Upper lobe of left lung (tissue), 6 donors: ENCODE measurements around the gene IRF1. TPM values are rescaled to one million over a fixed set of nuclear protein-coding genes. Genes with fewer than 3 reads are reported as not detected.
A peak's percentile ranks its signal among the peaks of the same experiment; 100 is the strongest.

ENCODE experiments used
- ATAC-seq, 2 donors: fragments of 200-7000 bp; cut with Tn5 transposase; one replicate each; pipeline ENCODE4 v1.9.1; 2022; ENCODE audit warnings: mild to moderate bottlenecking in 2 of 2, moderate library complexity in 2 of 2; ENCODE audit not compliant: low FRiP score in 2 of 2
- DNase-seq, 2 donors: peaks; one replicate each; pipeline ENCODE4 v3.0.0-alpha.2; 2019 to 2020
- H3K27ac ChIP-seq, 4 donors: fragments of 200-600 bp; sonication (generic); one replicate each; pipeline ENCODE4 v1.5.1; 2016 to 2019
- H3K27me3 ChIP-seq, 4 donors: fragments of 200-600 bp; sonication (generic); one replicate each; pipeline ENCODE4 v1.5.1; 2017 to 2019
- H3K36me3 ChIP-seq, 4 donors: fragments of 200-600 bp; sonication (generic); one replicate each; pipeline ENCODE4 v1.5.1; 2016 to 2019
- H3K4me1 ChIP-seq, 4 donors: fragments of 200-600 bp; sonication (generic); one replicate each; pipeline ENCODE4 v1.5.1; 2018 to 2019
- H3K4me3 ChIP-seq, 4 donors: fragments of 200-600 bp; sonication (generic); one replicate each; pipeline ENCODE4 v1.5.1; 2017 to 2019; ENCODE audit warnings: mild to moderate bottlenecking in 2 of 4, moderate library complexity in 1 of 4
- H3K9me3 ChIP-seq, 4 donors: fragments of 200-600 bp; sonication (generic); one replicate each; pipeline ENCODE4 v1.5.1; 2018 to 2019
- EP300 ChIP-seq, 4 donors: sonication (generic); formaldehyde crosslinking; IDR thresholded peaks; one replicate each; pipeline ENCODE4 v1.5.1; 2017; ENCODE audit warnings: antibody characterized with exemption in 4 of 4, control low read depth in 2 of 4
- POLR2A ChIP-seq, 4 donors: fragments of 450-650 bp; IDR thresholded peaks; one replicate each; pipeline ENCODE4 v1.5.1; 2016 to 2017; ENCODE audit warnings: antibody characterized with exemption in 4 of 4, mild to moderate bottlenecking in 2 of 4
- POLR2AphosphoS5 ChIP-seq, 2 donors: sonication (generic); formaldehyde crosslinking; IDR thresholded peaks; one replicate each; pipeline ENCODE4 v1.5.1; 2017; ENCODE audit warnings: antibody characterized with exemption in 2 of 2
- WGBS, 2 donors: methylation state at CpG; one replicate each; pipeline ENCODE4 v1.1.5; 2017 to 2018; 5-methylcytosine and 5-hydroxymethylcytosine counted together
- total RNA-seq, 6 donors: library from RNA; depleted of rRNA in 4 of 6; stranded (reverse); fragments of >200 nt in 4 of 6; gene quantifications; one replicate each; pipeline versions ENCODE4 v1.1.0 to v1.2.1, GENCODE V29; 2016 to 2021
- TF ChIP-seq, protein P1 (sequence below), 6 experiments: fragments of 450-650 bp in 4 of 6; fragments of 200-600 bp in 2 of 6; sonication (generic) in 2 of 6; IDR thresholded peaks; one replicate each; pipeline ENCODE4 v1.5.1; 2016 to 2019; ENCODE audit warnings: antibody characterized with exemption in 6 of 6
- donor health status: DM: no; HTN: no; CAD: no; lungs with moderate emphysema.
- donor health status: DM: no; HTN: yes; CAD: no; lungs with severe emphysema.

IRF1 gene, protein sequence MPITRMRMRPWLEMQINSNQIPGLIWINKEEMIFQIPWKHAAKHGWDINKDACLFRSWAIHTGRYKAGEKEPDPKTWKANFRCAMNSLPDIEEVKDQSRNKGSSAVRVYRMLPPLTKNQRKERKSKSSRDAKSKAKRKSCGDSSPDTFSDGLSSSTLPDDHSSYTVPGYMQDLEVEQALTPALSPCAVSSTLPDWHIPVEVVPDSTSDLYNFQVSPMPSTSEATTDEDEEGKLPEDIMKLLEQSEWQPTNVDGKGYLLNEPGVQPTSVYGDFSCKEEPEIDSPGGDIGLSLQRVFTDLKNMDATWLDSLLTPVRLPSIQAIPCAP
- 10 to 100 TPM; 42.1 to 94.3 (median 79.3) TPM for total RNA-seq

DNA sequence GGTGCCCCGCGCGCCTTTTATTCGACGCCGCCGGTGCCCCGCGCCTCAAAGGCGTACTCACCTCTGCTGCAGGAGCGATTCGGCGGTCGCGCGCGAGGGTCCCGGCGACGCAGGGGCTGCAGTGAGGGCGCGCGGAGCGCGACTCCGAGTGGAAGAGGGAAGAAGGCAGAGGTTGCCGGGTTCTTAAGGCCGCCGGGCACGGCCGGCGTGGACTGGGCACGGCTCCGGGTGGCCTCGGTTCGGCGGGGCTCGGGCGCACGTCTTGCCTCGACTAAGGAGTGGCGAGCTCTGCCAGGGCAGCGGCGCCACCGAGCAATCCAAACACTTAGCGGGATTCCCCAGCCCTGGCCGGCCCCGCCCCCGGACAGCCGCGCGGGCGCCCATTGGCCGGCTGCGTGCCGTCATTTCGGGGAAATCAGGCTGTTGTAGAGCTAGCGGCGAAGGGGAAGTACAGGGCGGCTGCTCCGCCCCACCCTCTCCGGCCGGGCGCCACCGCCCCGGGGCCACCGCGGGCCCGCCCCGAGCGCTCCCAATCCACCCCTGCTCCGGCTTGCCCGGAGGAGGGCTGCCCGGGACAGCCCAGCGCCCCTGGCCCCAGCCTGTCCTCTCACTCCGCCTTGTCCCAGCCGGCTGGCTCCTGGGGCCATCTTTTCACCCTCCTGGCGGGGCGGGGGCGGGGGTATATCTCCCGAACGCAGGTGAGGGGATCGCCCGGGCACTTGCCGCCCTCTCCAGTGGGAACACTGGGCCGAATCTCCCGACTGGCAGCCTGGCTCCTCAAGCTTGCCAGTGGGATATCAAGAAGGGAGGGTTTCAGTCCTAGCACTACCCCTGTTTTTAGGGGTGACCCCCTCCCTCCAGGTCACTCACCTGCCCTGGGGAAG, at the start of gene IRF1:
Gene IRF1, minus strand, starts transcription at position 290 of the 884 bp plus-strand sequence. CDS start 1,295 bp downstream, outside the sequence.
- H3K4me1 ChIP-seq, result peaks cover 67 to 75% (median 67%) of the 10 kb centered on the region in 4 donors
- peak within 1 kb of the TSS; percentile 80 to 94 (median 91) for H3K4me3 ChIP-seq
- peak within 1 kb of the TSS; percentile 98 to 99 (median 99) for H3K27ac ChIP-seq
- DNase-seq (peak; percentile 98 to 100), ATAC-seq (peak; percentile 94 to 96)
- H3K27me3 ChIP-seq, result no peaks in the 10 kb centered on the region
- peak; percentile 95 to 100 for TF ChIP-seq POLR2AphosphoS5 (IDR thresholded peaks at IDR 0.05)
- peak; percentile 86 to 99 (median 98) for TF ChIP-seq POLR2A (IDR thresholded peaks at IDR 0.05)
- TF ChIP-seq, protein P1, sequence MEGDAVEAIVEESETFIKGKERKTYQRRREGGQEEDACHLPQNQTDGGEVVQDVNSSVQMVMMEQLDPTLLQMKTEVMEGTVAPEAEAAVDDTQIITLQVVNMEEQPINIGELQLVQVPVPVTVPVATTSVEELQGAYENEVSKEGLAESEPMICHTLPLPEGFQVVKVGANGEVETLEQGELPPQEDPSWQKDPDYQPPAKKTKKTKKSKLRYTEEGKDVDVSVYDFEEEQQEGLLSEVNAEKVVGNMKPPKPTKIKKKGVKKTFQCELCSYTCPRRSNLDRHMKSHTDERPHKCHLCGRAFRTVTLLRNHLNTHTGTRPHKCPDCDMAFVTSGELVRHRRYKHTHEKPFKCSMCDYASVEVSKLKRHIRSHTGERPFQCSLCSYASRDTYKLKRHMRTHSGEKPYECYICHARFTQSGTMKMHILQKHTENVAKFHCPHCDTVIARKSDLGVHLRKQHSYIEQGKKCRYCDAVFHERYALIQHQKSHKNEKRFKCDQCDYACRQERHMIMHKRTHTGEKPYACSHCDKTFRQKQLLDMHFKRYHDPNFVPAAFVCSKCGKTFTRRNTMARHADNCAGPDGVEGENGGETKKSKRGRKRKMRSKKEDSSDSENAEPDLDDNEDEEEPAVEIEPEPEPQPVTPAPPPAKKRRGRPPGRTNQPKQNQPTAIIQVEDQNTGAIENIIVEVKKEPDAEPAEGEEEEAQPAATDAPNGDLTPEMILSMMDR (IDR thresholded peaks at IDR 0.05), result no peak
- TF ChIP-seq EP300 (IDR thresholded peaks at IDR 0.05), result peak; percentile 29 to 97 (median 72)
- H3K9me3 ChIP-seq, result no peaks in the 10 kb centered on the region
- peaks cover 14 to 31% (median 24%) of the 10 kb centered on the region in 4 donors for H3K36me3 ChIP-seq
- WGBS, 2 donors, result 0 to 1% methylated on average over 13 to 47 of the region's 87 CpGs

DNA sequence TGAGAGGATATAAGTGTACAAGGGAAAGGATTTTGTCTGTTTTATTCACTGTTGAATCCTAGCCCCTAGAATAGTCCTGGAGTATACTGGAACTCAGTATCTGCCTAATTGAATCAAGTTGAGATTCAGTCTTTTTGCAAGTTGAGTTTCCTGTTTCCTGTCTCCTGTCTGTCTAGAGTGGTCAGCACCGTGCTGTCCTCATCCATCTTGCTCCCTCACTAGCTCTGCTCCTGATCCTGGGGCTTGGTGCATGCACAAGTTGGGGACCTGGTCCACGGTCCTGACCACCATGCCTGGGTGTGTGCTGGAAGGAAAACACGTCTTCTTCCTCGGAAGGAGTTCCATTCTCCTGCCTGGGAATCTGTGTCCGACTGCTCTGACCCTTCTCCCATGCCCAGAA, 49.6 kb upstream of the IRF1 start:
- no peak overlapping the region for H3K27ac ChIP-seq
- no peak for ATAC-seq
- DNase-seq, result no peak
- no peaks in the 10 kb centered on the region for H3K4me1 ChIP-seq
- H3K9me3 ChIP-seq, result no peaks in the 10 kb centered on the region
- H3K27me3 ChIP-seq, result no peaks in the 10 kb centered on the region
- WGBS, 2 donors, result 66 to 78% methylated on average over 5 of the region's 5 CpGs
- H3K4me3 ChIP-seq, result no peak overlapping the region
- TF ChIP-seq EP300 (IDR thresholded peaks at IDR 0.05) (no peak), POLR2AphosphoS5 (IDR thresholded peaks at IDR 0.05) (no peak), POLR2A (IDR thresholded peaks at IDR 0.05) (no peak)
- TF ChIP-seq, protein P1 (IDR thresholded peaks at IDR 0.05), result no peak
- H3K36me3 ChIP-seq, result no peaks in the 10 kb centered on the region

DNA sequence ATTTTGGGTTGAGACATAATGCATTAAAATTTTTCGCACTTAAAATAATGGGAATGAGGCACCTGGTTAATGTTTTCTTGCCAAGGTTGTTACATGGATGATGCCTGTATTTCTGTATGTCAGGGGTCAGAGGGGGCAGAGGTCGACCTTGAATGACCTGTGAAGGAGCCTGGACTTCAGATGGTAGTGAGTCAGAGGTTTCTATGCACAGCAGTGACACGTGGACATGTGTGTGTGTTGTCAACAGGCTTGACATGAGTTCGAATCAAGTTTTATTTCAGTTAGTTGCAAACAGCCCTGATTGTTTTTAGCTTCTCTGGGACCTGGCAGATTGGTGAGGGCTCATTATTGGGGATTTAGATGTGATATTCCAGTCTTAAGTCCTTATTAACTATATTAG, 49.1 kb upstream of the IRF1 start:
- Histone ChIP-seq H3K27me3 (no peaks in the 10 kb centered on the region), H3K4me3 (no peak overlapping the region), H3K9me3 (no peaks in the 10 kb centered on the region)

DNA sequence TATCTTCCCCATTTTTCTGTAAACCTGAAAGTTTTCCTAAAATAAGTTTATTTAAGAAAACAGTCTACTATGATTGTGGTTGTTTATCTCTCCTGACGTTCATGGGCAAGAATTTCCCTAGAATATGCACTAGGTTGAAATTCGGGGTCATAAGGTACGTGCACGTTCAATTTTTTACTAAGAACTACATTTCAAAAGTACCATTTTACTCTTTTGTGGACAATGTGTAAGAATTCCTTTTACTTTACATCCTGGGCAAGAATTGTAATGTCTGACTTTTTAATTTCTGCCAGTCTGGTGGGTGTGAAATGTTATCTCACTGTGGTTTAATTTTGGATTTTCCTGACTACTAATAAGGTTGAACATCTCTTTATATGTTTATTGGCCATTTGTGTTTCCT, 40.4 kb upstream of the IRF1 start:
- Histone ChIP-seq H3K4me1 (peaks cover 0 to 6% (median 2%) of the 10 kb centered on the region in 4 donors), H3K4me3 (no peak overlapping the region), H3K9me3 (no peaks in the 10 kb centered on the region), H3K27me3 (no peaks in the 10 kb centered on the region), H3K27ac (no peak overlapping the region), H3K36me3 (no peaks in the 10 kb centered on the region)
- WGBS, 2 donors, result 83 to 90% methylated on average over 4 of the region's 4 CpGs
- DNase-seq, result no peak
- no peak for TF ChIP-seq POLR2AphosphoS5 (IDR thresholded peaks at IDR 0.05)
- TF ChIP-seq EP300 (IDR thresholded peaks at IDR 0.05), result no peak
- TF ChIP-seq, protein P1 (IDR thresholded peaks at IDR 0.05), result no peak
- TF ChIP-seq POLR2A (IDR thresholded peaks at IDR 0.05), result no peak
- ATAC-seq, result no peak

More for the DNA sequence above, 49.1 kb upstream of the IRF1 start:
- Histone ChIP-seq H3K27ac (no peak overlapping the region), H3K4me1 (no peaks in the 10 kb centered on the region), H3K36me3 (no peaks in the 10 kb centered on the region)
- WGBS, 2 donors, result 74 to 78% methylated on average over 4 of the region's 4 CpGs
- TF ChIP-seq POLR2A (IDR thresholded peaks at IDR 0.05) (no peak), POLR2AphosphoS5 (IDR thresholded peaks at IDR 0.05) (no peak), EP300 (IDR thresholded peaks at IDR 0.05) (no peak)
- TF ChIP-seq, protein P1 (IDR thresholded peaks at IDR 0.05), result no peak
- DNase-seq (no peak), ATAC-seq (no peak)
